Activated CD8-positive, alpha-beta T cell treated with anti-CD3 and anti-CD28 coated beads, Interleukin-2, amount 10 ng/mL, durations not matched to agents 7 days and 5 days (primary cell): ENCODE measurements around the gene NIT2. TPM values are rescaled to one million over a fixed set of nuclear protein-coding genes. Genes with fewer than 3 reads are reported as not detected.

Experiments
- ATAC-seq: fragments of 150-1000 bp; cut with Tn5 transposase; one replicate; pipeline ENCODE4 v1.10.0; 2021; ENCODE audit warnings: moderate library complexity
- CTCF ChIA-PET: fragments of 350-600 bp; sonication (Branson Sonifier 250); formaldehyde crosslinking; loops from one replicate; lab custom pipeline; 2021; ENCODE audit warnings: antibody characterized with exemption; lab: Charles Lee
- POLR2A ChIA-PET: fragments of 350-600 bp; sonication (Branson Sonifier 250); formaldehyde crosslinking; loops from one replicate; lab custom pipeline; 2021; ENCODE audit warnings: antibody characterized with exemption; lab: Charles Lee
- DNase-seq: peaks from one replicate; pipeline ENCODE4 v3.0.0-alpha.2; 2020
- H3K27ac Mint-ChIP-seq: one replicate; pipeline ENCODE4 v1.8.0; 2021; ENCODE audit warnings: mild to moderate bottlenecking, mixed read lengths
- H3K27me3 Mint-ChIP-seq: one replicate; pipeline ENCODE4 v1.8.0; 2021; ENCODE audit warnings: low read depth, mixed read lengths
- H3K36me3 Mint-ChIP-seq: one replicate; pipeline ENCODE4 v1.8.0; 2021; ENCODE audit warnings: low read depth, mixed read lengths
- H3K4me1 Mint-ChIP-seq: one replicate; pipeline ENCODE4 v1.8.0; 2021; ENCODE audit warnings: low read depth, mixed read lengths
- H3K4me3 Mint-ChIP-seq: one replicate; pipeline ENCODE4 v1.8.0; 2021; ENCODE audit warnings: mild to moderate bottlenecking, mixed read lengths
- H3K9me3 Mint-ChIP-seq: one replicate; pipeline ENCODE4 v1.8.0; 2022; ENCODE audit warnings: mixed read lengths; ENCODE audit not compliant: insufficient read depth
- total RNA-seq, 2 experiments: library from RNA; stranded (reverse); gene quantifications; one replicate each; pipeline ENCODE4 v1.2.3, GENCODE V29; 2021

The NIT2 gene
- total RNA-seq, 2 experiments from 2014 or later: 39.5 to 46.2 TPM

- ChIA-PET POLR2A (no interaction called here), CTCF (interaction anchor here (1.2 kb wide), 1 partner anchor 9 kb away, joined by 3 read pairs; no protein-coding TSS in a partner anchor)
- no peak overlapping the region for H3K27ac Mint-ChIP-seq
- DNase-seq (no peak), ATAC-seq (no peak)
- H3K4me3 Mint-ChIP-seq: no peak overlapping the region
- H3K27me3 Mint-ChIP-seq: no peaks in the 10 kb centered on the region
- H3K9me3 Mint-ChIP-seq: no peaks in the 10 kb centered on the region
- H3K36me3 Mint-ChIP-seq: peaks cover 65% of the 10 kb centered on the region
- H3K4me1 Mint-ChIP-seq: no peaks in the 10 kb centered on the region
These were observed 29.9 kb downstream of the NIT2 start for GRCh38 chr3:100364421-100364820.

- Mint-ChIP-seq H3K4me1 (no peaks in the 10 kb centered on the region), H3K27me3 (no peaks in the 10 kb centered on the region), H3K9me3 (no peaks in the 10 kb centered on the region), H3K27ac (no peak overlapping the region), H3K36me3 (peaks cover 52% of the 10 kb centered on the region), H3K4me3 (no peak overlapping the region)
- CTCF ChIA-PET: interaction anchor here (0.8 kb wide), 1 partner anchor 12 kb away, joined by 4 read pairs; no protein-coding TSS in a partner anchor
- DNase-seq (no peak), ATAC-seq (no peak)
- POLR2A ChIA-PET: no interaction called here
These were observed 31.9 kb downstream of the NIT2 start for GRCh38 chr3:100366424-100366823.

- no peaks in the 10 kb centered on the region for H3K9me3 Mint-ChIP-seq
- no peak overlapping the region for H3K27ac Mint-ChIP-seq
- no peak overlapping the region for H3K4me3 Mint-ChIP-seq
- ChIA-PET CTCF (no interaction called here), POLR2A (no interaction called here)
- no peak for ATAC-seq
- no peaks in the 10 kb centered on the region for H3K4me1 Mint-ChIP-seq
- no peaks in the 10 kb centered on the region for H3K27me3 Mint-ChIP-seq
- DNase-seq: no peak
- H3K36me3 Mint-ChIP-seq: peaks cover 47% of the 10 kb centered on the region
These were observed 33.9 kb downstream of the NIT2 start for GRCh38 chr3:100368441-100368840.

GRCh38 chr3:100370756-100371155, 36.2 kb downstream of the NIT2 start:
- ATAC-seq: no peak
- Mint-ChIP-seq H3K9me3 (no peaks in the 10 kb centered on the region), H3K27me3 (no peaks in the 10 kb centered on the region), H3K36me3 (peaks cover 43% of the 10 kb centered on the region), H3K4me3 (no peak overlapping the region), H3K4me1 (no peaks in the 10 kb centered on the region), H3K27ac (no peak overlapping the region)
- POLR2A ChIA-PET: no interaction called here
- CTCF ChIA-PET: no interaction called here
- no peak for DNase-seq

- DNase-seq (no peak), ATAC-seq (no peak)
- Mint-ChIP-seq H3K4me3 (no peak overlapping the region), H3K36me3 (peaks cover 49% of the 10 kb centered on the region), H3K27me3 (no peaks in the 10 kb centered on the region), H3K27ac (no peak overlapping the region), H3K9me3 (no peaks in the 10 kb centered on the region), H3K4me1 (no peaks in the 10 kb centered on the region)
- ChIA-PET CTCF (interaction anchor here (0.7 to 2.3 kb wide), 2 partner anchors 13 to 88 kb away, joined by 3 to 7 read pairs; no protein-coding TSS in a partner anchor), POLR2A (interaction anchor here (1.0 kb wide), 1 partner anchor 27 kb away, joined by 3 read pairs; the partner anchor contains the start of gene LNP1)
These were observed 40.0 kb downstream of the NIT2 start for GRCh38 chr3:100374521-100374920.

- Mint-ChIP-seq H3K4me1 (no peaks in the 10 kb centered on the region), H3K27ac (no peak overlapping the region), H3K4me3 (no peak overlapping the region), H3K36me3 (peaks cover 59% of the 10 kb centered on the region), H3K27me3 (no peaks in the 10 kb centered on the region), H3K9me3 (no peaks in the 10 kb centered on the region)
- DNase-seq: no peak
- POLR2A ChIA-PET: no interaction called here
- CTCF ChIA-PET: interaction anchor here (0.6 to 2.3 kb wide), 2 partner anchors 11 to 266 kb away, joined by 5 to 7 read pairs; no protein-coding TSS in a partner anchor
- ATAC-seq: no peak
These were observed 41.7 kb downstream of the NIT2 start for GRCh38 chr3:100376301-100376700.

GRCh38 chr3:100384733-100385525, 50.4 kb downstream of the NIT2 start:
- H3K4me3 Mint-ChIP-seq: no peak overlapping the region
- ATAC-seq (no peak), DNase-seq (no peak)
- CTCF ChIA-PET: interaction anchor here (0.9 kb wide), 1 partner anchor 18 kb away, joined by 3 read pairs; no protein-coding TSS in a partner anchor
- peaks cover 6% of the 10 kb centered on the region for H3K4me1 Mint-ChIP-seq
- peaks cover 16% of the 10 kb centered on the region for H3K9me3 Mint-ChIP-seq
- POLR2A ChIA-PET: interaction anchor here (1.8 kb wide), 1 partner anchor 16 kb away, joined by 8 read pairs; the partner anchor contains the start of genes LNP1 and TOMM70
- H3K27ac Mint-ChIP-seq: no peak overlapping the region
- H3K27me3 Mint-ChIP-seq: no peaks in the 10 kb centered on the region
- peaks cover 50% of the 10 kb centered on the region for H3K36me3 Mint-ChIP-seq

GRCh38 chr3:100386437-100387074, 52.0 kb downstream of the NIT2 start:
- Mint-ChIP-seq H3K4me1 (peaks cover 6% of the 10 kb centered on the region), H3K36me3 (peaks cover 44% of the 10 kb centered on the region), H3K27ac (no peak overlapping the region), H3K27me3 (no peaks in the 10 kb centered on the region), H3K4me3 (no peak overlapping the region), H3K9me3 (peaks cover 16% of the 10 kb centered on the region)
- no peak for ATAC-seq
- ChIA-PET POLR2A (interaction anchor here (1.0 kb wide), 1 partner anchor 15 kb away, joined by 5 read pairs; the partner anchor contains the start of gene LNP1), CTCF (interaction anchor here (1.6 to 1.8 kb wide), 3 partner anchors 11 to 69 kb away, joined by 4 to 7 read pairs (median 5); no protein-coding TSS in a partner anchor)
- DNase-seq: no peak

- peaks cover 11% of the 10 kb centered on the region for H3K4me1 Mint-ChIP-seq
- no peaks in the 10 kb centered on the region for H3K27me3 Mint-ChIP-seq
- no peak overlapping the region for H3K4me3 Mint-ChIP-seq
- no peak overlapping the region for H3K27ac Mint-ChIP-seq
- ChIA-PET CTCF (interaction anchor here (0.7 kb wide), 1 partner anchor 106 kb away, joined by 3 read pairs; no protein-coding TSS in a partner anchor), POLR2A (no interaction called here)
- no peak for DNase-seq
- H3K9me3 Mint-ChIP-seq: peaks cover 16% of the 10 kb centered on the region
- no peak for ATAC-seq
- peaks cover 47% of the 10 kb centered on the region for H3K36me3 Mint-ChIP-seq
These were observed 54.5 kb downstream of the NIT2 start for GRCh38 chr3:100389025-100389424.

GRCh38 chr3:100395679-100396431, 61.3 kb downstream of the NIT2 start:
- Mint-ChIP-seq H3K4me3 (no peak overlapping the region), H3K27me3 (no peaks in the 10 kb centered on the region), H3K9me3 (no peaks in the 10 kb centered on the region), H3K27ac (no peak overlapping the region), H3K36me3 (peaks cover 29% of the 10 kb centered on the region), H3K4me1 (peaks cover 41% of the 10 kb centered on the region)
- ATAC-seq (no peak), DNase-seq (no peak)
- POLR2A ChIA-PET: no interaction called here
- CTCF ChIA-PET: no interaction called here

- POLR2A ChIA-PET: no interaction called here
- Mint-ChIP-seq H3K9me3 (no peaks in the 10 kb centered on the region), H3K27ac (no peak overlapping the region), H3K4me3 (no peak overlapping the region), H3K36me3 (peaks cover 26% of the 10 kb centered on the region), H3K27me3 (no peaks in the 10 kb centered on the region), H3K4me1 (peaks cover 42% of the 10 kb centered on the region)
- no peak for ATAC-seq
- DNase-seq: no peak
- CTCF ChIA-PET: no interaction called here
These were observed 62.4 kb downstream of the NIT2 start for GRCh38 chr3:100396967-100397366.
